Measurements from ENCODE around the gene ARSG.

DNA sequence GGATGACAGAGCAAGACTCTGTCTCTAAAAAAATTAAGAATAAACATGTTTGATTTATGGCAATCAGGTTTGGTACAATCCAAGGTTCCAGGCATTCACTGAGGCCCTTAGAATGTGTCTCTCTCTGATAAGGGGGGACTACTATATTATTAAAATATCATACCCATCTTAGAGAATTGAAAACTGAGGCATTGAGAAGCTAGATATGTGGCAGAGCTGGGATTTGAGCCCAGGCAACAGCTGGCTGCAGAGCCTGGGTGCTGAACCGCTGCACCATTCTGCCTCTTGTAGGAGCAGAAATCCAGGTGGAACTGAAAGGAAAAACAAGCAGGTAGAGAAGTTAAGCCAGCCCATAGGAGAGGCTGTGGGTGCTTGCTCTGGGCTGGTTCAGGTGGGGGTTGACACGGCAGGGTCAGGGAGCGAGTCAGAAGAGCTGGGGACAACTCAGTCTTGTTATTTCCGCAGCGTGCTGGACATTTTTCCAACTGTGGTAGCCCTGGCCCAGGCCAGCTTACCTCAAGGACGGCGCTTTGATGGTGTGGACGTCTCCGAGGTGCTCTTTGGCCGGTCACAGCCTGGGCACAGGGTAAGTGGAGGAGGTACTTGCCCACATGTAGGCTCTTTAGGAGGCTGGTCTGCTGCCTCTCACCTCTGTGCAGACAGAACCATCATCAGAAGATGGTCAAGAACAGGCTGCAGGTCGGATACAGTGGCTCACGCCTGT lies 103.5 kb downstream of the ARSG start:
- TF ChIP-seq POLR2A (IDR thresholded peaks at IDR 0.05; ENCODE audit: low read depth, low read length) (no peak), TAF1 (IDR thresholded peaks at IDR 0.05; ENCODE audit: borderline replicate concordance, low read depth, low read length) (no peak)
